Cerebellar nuclear complex (tissue), 1 donor: ENCODE measurements around the gene SAG.

Experiments used
- DNase-seq, 2 experiments: peaks; one replicate each; lab custom pipeline; 2025; lab: John Stamatoyannopoulos, UW

The SAG gene

GRCh38 chr2:233288663-233289062, 19.0 kb upstream of the SAG start:
- no peak for DNase-seq

DNA sequence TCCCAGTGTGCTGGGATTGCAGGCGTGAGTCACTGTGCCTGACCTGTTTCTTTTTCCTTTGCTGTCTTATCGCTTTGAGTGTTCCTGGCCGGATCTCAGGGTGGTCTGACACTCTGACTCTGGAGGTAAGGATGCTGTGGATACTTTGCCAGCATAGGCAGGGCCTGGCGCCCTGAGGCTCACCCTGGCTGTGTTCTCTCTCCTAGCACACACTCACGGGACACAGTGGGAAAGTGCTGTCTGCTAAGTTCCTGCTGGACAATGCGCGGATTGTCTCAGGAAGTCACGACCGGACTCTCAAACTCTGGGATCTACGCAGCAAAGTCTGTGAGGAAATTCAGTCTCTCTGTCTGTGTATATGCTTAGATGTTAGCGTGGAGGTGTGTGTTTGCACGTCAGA, 18.0 kb upstream of the SAG start:
- no peak for DNase-seq

GRCh38 chr2:233290051-233290845, 17.4 kb upstream of the SAG start:
- no peak for DNase-seq

- DNase-seq: no peak
Measured at GRCh38 chr2:233295891-233296290, 11.7 kb upstream of the SAG start.

DNA sequence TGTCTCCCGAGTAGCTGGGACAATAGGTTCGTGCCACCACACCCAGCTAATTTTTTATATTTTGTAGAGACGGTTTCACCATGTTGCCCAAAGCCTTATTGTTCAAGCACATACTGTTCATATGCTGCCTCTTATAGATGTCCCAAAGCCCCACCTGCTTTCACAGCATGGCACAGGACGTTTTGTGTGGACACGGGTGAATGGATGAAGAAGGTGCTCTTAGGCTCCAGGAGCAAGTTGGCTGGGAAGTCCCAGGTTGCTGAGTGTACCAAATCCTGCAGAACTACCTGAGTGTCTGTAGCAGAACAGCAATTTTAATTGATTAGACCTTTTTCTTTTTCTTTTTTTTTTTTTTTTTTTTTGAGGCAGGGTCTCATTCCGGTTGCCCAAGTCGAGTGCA, 10.5 kb upstream of the SAG start:
- no peak for DNase-seq

GRCh38 chr2:233300401-233300800, 7.2 kb upstream of the SAG start:
- no peak for DNase-seq

GRCh38 chr2:233301248-233301647, 6.4 kb upstream of the SAG start:
- no peak for DNase-seq

- no peak for DNase-seq
Measured at GRCh38 chr2:233301811-233302210, 5.8 kb upstream of the SAG start.

GRCh38 chr2:233303252-233303651, 4.4 kb upstream of the SAG start:
- DNase-seq: no peak

GRCh38 chr2:233311241-233311926, 3.8 kb downstream of the SAG start:
- DNase-seq: no peak

DNA sequence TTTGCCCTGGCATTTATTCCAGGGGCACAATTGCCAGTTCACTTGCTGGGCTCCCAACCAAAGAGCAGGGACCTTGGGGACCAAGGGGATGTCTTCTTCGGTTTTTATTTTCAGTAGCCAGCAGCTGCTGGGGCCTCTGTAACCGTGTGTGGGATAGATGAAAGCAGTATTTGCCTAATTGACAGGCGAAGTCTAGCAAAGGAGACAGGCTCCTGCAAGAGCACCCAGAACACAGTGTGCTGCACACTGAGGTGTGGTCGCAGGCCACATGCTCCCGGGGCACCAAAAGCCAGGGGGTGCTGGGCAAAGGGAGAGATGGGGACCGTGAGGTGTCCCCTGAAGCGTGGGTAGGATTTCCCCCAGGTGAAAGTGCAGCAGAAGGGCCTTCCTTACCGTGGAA, 5.3 kb downstream of the SAG start:
- DNase-seq: no peak

DNA sequence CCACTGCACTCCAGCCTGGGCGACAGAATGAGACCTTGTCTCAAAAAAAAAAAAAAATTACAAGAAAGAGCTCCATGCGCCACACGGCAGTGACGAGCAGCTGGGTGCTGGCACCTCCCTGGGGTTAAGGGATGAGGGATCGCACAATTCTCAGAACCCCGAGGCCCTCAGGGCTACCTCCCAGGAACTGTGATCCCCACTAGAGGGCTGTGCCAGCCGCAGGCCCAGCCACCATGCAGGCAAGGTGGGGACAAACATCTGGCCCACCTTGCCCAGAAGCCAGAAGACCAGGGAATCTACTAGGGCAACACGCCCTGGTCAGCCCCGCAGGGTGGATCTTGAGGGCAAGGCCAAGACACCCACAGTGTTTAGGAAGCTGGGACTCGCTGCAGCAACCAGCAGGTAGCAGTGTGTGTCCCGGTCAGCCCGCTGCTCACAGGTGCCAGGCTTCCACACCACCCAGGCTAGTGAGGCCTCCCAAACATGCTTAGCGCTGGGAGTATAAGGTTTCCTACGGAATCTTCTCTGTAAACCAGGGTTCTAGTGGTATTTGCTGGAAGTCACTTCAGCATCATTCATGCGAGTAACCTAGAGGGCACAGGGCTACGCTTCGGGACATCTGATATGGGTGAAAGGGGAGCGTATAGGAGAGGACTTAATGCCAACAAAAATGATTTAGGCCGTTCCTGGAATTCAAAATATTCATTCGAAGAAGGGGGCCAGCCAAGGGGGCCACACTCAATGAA, 6.7 kb downstream of the SAG start:
- no peak for DNase-seq

DNA sequence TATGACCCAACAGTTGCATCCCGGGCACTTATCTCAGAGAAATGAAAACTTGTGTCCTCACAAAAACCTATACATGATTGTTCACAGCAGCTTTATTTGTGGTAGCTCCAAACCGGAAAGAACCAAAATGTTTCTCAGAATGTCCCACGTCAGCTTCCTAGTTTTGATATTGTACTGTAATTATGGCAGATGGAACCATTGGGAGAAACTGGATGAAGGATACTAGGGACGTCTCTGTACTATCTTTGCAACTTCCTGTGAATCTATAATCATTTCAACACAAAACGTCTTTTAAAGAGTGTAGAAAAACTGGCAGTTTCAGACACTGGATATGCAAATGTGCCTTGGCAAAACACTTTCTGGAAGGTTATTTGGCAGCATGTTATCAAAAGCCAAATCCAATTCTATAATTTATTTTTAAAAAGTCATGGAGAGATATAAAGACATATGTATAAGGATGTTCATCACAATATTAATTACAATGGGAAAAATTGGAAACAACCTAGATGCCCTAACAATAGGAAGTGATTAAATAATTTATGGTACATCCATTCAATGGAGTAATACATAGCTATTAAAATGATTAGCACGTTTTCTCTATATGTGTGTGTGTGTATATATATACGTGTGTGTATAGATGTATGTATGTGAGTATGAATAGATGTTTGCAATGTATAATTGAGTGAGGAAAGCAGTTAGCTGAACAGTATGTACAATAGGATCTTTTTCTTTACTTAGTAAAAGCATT, 9.8 kb downstream of the SAG start:
- DNase-seq: no peak

GRCh38 chr2:233319256-233319655, 11.6 kb downstream of the SAG start:
- DNase-seq: no peak

- DNase-seq: no peak
Measured at GRCh38 chr2:233320470-233320869, 12.9 kb downstream of the SAG start.

- no peak for DNase-seq
Measured at GRCh38 chr2:233321166-233321565, 13.6 kb downstream of the SAG start.

DNA sequence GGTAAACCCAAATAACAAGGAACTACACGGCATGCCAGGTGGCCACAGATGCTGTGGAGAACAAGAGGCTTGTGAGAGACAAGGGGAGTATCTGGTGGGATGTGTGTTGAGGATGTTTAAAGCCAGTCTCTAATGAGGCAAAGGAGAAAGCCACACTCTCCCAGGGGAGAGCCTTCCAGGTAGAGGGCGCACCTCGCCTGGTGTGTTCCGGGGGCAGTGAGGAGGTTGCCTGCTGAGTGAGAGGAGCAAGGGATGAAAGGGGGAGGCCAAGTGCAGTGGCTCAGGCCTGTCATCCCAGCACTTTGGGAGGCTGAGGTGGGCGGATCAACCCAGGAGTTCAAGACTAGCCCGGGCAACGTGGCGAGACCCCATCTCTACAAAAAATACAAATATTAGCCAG, 16.2 kb downstream of the SAG start:
- no peak for DNase-seq

- DNase-seq: no peak
Measured at GRCh38 chr2:233325256-233325655, 17.6 kb downstream of the SAG start.

- DNase-seq: no peak
Measured at GRCh38 chr2:233325814-233326213, 18.2 kb downstream of the SAG start.

DNA sequence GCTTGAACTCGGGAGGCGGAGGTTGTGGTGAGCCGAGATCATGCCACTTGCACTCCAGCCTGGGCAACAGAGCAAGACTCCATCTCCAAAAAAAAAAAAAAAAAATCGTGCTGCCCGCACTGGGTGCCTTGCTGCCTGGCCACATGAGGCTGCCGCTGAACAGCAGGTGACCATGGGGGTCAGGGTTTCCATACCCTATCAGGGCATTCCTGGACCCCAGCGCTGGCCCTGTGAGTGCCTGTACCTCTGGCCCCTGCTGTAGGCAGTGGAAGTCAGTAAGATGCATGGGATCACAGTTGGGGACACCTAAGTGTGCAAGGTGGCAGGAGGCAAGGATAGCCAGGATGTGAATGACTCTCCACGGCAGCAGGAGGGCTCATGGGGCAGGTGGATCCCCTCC, 18.9 kb downstream of the SAG start:
- DNase-seq: no peak

GRCh38 chr2:233328922-233329321, 21.3 kb downstream of the SAG start:
- no peak for DNase-seq

- no peak for DNase-seq
Measured at GRCh38 chr2:233329489-233330135, 22.0 kb downstream of the SAG start.
